Measurements from ENCODE around the gene TIMM10B.
A peak's percentile ranks its signal among the peaks of the same experiment; 100 is the strongest.

The TIMM10B gene

GRCh38 chr11:6472934-6473333 is 8.4 kb upstream of the TIMM10B start:
- DNase-seq (ENCODE audit: low read depth): no peak

- peak; percentile 75 for DNase-seq (ENCODE audit: low read depth)
Observed at GRCh38 chr11:6473451-6474412, 7.6 kb upstream of the TIMM10B start, which contains the start of gene TRIM3. Gene TRIM3, minus strand, starts transcription at chr11:6473941. Its CDS starts 8,246 bp downstream, at chr11:6465695.

- DNase-seq (ENCODE audit: low read depth): no peak
Observed at GRCh38 chr11:6474413-6474792, 6.9 kb upstream of the TIMM10B start.

GRCh38 chr11:6474806-6475500 is 6.3 kb upstream of the TIMM10B start:
- DNase-seq (ENCODE audit: low read depth): no peak

- DNase-seq (ENCODE audit: low read depth): no peak
Observed at GRCh38 chr11:6475936-6476335, 5.4 kb upstream of the TIMM10B start.

GRCh38 chr11:6476571-6476970 is 4.7 kb upstream of the TIMM10B start:
- no peak for DNase-seq (ENCODE audit: low read depth)

GRCh38 chr11:6480299-6480914 is 894 bp upstream of the TIMM10B start:
- no peak for DNase-seq (ENCODE audit: low read depth)

GRCh38 chr11:6481924-6482275 is 599 bp downstream of the TIMM10B start:
- no peak for DNase-seq (ENCODE audit: low read depth)

- DNase-seq (ENCODE audit: low read depth): no peak
Observed at GRCh38 chr11:6482441-6482840, 1.1 kb downstream of the TIMM10B start.

- DNase-seq (ENCODE audit: low read depth): no peak
Observed at GRCh38 chr11:6483015-6483414, 1.7 kb downstream of the TIMM10B start.

GRCh38 chr11:6485661-6486060 is 4.4 kb downstream of the TIMM10B start:
- no peak for DNase-seq (ENCODE audit: low read depth)

- DNase-seq (ENCODE audit: low read depth): no peak
Observed at GRCh38 chr11:6486256-6486655, 5.0 kb downstream of the TIMM10B start.

- no peak for DNase-seq (ENCODE audit: low read depth)
Observed at GRCh38 chr11:6486938-6487337, 5.6 kb downstream of the TIMM10B start.

- DNase-seq (ENCODE audit: low read depth): no peak
Observed at GRCh38 chr11:6488342-6488741, 7.0 kb downstream of the TIMM10B start.

- DNase-seq (ENCODE audit: low read depth): no peak
Observed at GRCh38 chr11:6488821-6489220, 7.5 kb downstream of the TIMM10B start.

GRCh38 chr11:6489306-6489705 is 8.0 kb downstream of the TIMM10B start:
- no peak for DNase-seq (ENCODE audit: low read depth)

GRCh38 chr11:6497069-6497839 is 16.0 kb downstream of the TIMM10B start, which contains the start of gene DNHD1:
Gene DNHD1, plus strand, starts transcription at chr11:6497280. Its CDS starts 936 bp downstream, at chr11:6498216.
- DNase-seq (ENCODE audit: low read depth): no peak

GRCh38 chr11:6498121-6498520 is 16.8 kb downstream of the TIMM10B start:
- DNase-seq (ENCODE audit: low read depth): peak; percentile 39

- DNase-seq (ENCODE audit: low read depth): no peak
Observed at GRCh38 chr11:6498544-6498943, 17.2 kb downstream of the TIMM10B start.

- no peak for DNase-seq (ENCODE audit: low read depth)
Observed at GRCh38 chr11:6502382-6502781, 21.1 kb downstream of the TIMM10B start.

GRCh38 chr11:6504166-6504565 is 22.9 kb downstream of the TIMM10B start:
- no peak for DNase-seq (ENCODE audit: low read depth)

All from GM04504 (cell line).